OCI-LY3 (cell line): Measurements from ENCODE around the gene MACROD2.

ENCODE experiments used
- H2AFZ ChIP-seq: fragments of 200-600, 300-600 bp; shearing (Covaris generic); 2 replicates; pipeline ENCODE4 v1.6.0; 2014; ENCODE audit warnings: antibody characterized with exemption, low read depth, low read length
- H3K27ac ChIP-seq: fragments of 200-600, 300-600 bp; sonication (generic); 2 replicates; pipeline ENCODE4 v1.5.1; 2014; ENCODE audit warnings: mild to moderate bottlenecking, low read length, moderate library complexity, mixed read lengths
- H3K27me3 ChIP-seq: fragments of 200-600, 300-600 bp; sonication (generic); 2 replicates; pipeline ENCODE4 v1.6.1; 2014; ENCODE audit warnings: low read depth, low read length, mixed read lengths
- H3K36me3 ChIP-seq: fragments of 200-600, 300-600 bp; sonication (generic); replicated peaks from 2 replicates; pipeline ENCODE3; 2014; ENCODE audit warnings: low read depth, low read length, mixed read lengths
- H3K4me1 ChIP-seq: fragments of 300-600, 200-600 bp; sonication (generic); 2 replicates; pipeline ENCODE4 v1.6.1; 2014; ENCODE audit warnings: low read length, mixed read lengths
- H3K4me2 ChIP-seq: fragments of 200-600, 300-600 bp; sonication (generic); 2 replicates; pipeline ENCODE4 v1.6.1; 2014; ENCODE audit warnings: low read length, mixed read lengths
- H3K4me3 ChIP-seq: fragments of 300-600, 200-600 bp; sonication (generic); 2 replicates; pipeline ENCODE4 v1.5.1; 2014; ENCODE audit warnings: antibody characterized with exemption, mild to moderate bottlenecking, low read length, moderate library complexity
- H3K79me2 ChIP-seq: fragments of 300-600, 200-600 bp; shearing (Covaris generic); 2 replicates; pipeline ENCODE4 v1.6.1; 2014; ENCODE audit warnings: mild to moderate bottlenecking, low read length, mixed read lengths
- H3K9ac ChIP-seq: fragments of 300-600, 200-600 bp; shearing (Covaris generic); 2 replicates; pipeline ENCODE4 v1.6.0; 2014; ENCODE audit warnings: mild to moderate bottlenecking, low read length, moderate library complexity
- H3K9me3 ChIP-seq: fragments of 200-600, 300-600 bp; shearing (Covaris generic); 2 replicates; pipeline ENCODE4 v1.6.1; 2014; ENCODE audit warnings: low read length, mixed read lengths; ENCODE audit not compliant: insufficient read depth
- H4K20me1 ChIP-seq: fragments of 200-600, 300-600 bp; sonication (generic); 2 replicates; pipeline ENCODE4 v1.6.1; 2016; ENCODE audit warnings: low read length, mixed read lengths; ENCODE audit not compliant: insufficient read depth
- EZH2phosphoT487 ChIP-seq: fragments of 200-600 bp; shearing (Covaris generic); IDR thresholded peaks from 2 replicates; pipeline ENCODE4 v1.6.1; 2018; ENCODE audit warnings: antibody characterized with exemption, mixed run types, low read depth
- TF ChIP-seq, protein P1 (sequence below): fragments of 200-600, 300-600 bp; sonication (generic); IDR thresholded peaks from 2 replicates; pipeline ENCODE4 v1.5.1; 2014; ENCODE audit warnings: antibody characterized with exemption, low read length, low read depth

The MACROD2 gene

DNA sequence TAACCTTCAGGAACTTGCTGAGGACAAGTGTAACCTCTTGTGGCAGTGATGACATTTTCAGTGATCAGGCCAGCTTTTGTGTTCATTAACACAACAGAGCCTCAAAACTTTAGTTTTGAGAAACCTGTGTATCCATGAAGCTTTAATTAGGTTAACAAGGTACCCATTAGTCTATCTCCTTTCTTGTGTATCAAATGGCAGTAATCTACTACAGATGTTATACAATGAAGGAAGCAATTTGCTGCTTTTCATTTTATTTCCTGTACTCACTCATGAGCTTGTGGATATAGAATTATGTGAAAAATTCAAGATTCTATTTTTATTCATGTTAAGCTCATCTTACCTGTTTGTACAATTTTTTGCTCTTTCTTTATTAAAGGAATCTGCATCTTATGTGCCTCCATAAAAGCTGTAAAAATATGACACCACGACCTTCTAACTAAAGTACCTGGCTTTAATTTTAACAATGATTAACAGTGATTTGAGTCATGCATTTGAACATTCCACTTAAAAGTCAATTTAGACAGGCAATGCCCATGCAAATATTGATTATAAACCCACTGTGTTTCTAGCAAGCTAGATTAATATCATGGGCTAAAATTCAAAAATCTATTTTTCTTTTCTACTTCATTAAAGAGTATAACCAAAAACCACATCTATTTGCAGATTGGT lies 1680.6 kb downstream of the MACROD2 start:
- Histone ChIP-seq H3K79me2 (no peaks in the 10 kb centered on the region), H3K4me3 (no peak overlapping the region), H3K4me1 (no peaks in the 10 kb centered on the region), H3K36me3 (no peaks in the 10 kb centered on the region), H3K27ac (no peak overlapping the region), H3K4me2 (no peak overlapping the region), H3K9ac (no peak overlapping the region), H2AFZ (no peak overlapping the region), H3K9me3 (no peaks in the 10 kb centered on the region), H4K20me1 (no peaks in the 10 kb centered on the region), H3K27me3 (no peaks in the 10 kb centered on the region)
- no peak for TF ChIP-seq EZH2phosphoT487
- TF ChIP-seq, protein P1, sequence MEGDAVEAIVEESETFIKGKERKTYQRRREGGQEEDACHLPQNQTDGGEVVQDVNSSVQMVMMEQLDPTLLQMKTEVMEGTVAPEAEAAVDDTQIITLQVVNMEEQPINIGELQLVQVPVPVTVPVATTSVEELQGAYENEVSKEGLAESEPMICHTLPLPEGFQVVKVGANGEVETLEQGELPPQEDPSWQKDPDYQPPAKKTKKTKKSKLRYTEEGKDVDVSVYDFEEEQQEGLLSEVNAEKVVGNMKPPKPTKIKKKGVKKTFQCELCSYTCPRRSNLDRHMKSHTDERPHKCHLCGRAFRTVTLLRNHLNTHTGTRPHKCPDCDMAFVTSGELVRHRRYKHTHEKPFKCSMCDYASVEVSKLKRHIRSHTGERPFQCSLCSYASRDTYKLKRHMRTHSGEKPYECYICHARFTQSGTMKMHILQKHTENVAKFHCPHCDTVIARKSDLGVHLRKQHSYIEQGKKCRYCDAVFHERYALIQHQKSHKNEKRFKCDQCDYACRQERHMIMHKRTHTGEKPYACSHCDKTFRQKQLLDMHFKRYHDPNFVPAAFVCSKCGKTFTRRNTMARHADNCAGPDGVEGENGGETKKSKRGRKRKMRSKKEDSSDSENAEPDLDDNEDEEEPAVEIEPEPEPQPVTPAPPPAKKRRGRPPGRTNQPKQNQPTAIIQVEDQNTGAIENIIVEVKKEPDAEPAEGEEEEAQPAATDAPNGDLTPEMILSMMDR, result no peak

DNA sequence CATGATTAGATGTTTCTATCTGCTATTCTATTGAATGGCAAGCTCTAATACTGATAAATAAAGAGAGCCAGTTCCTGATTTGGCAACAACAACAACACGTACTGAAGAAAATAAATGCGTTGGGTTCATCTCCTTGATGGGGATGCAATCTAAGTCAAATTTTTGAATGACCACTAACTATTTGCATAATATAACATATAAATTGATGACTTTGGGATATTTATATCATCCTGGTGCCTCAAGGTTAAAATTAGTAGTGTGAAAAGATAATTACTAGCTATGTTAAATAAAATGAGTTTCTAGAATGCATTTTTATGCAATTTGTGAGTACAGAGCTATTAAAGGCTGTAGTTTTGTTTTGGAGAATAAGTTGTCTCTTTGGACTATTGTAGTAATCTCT lies 1681.5 kb downstream of the MACROD2 start:
- Histone ChIP-seq H3K4me2 (no peak overlapping the region), H3K79me2 (no peaks in the 10 kb centered on the region), H3K27ac (no peak overlapping the region), H3K4me3 (no peak overlapping the region), H3K36me3 (no peaks in the 10 kb centered on the region), H4K20me1 (no peaks in the 10 kb centered on the region), H3K27me3 (no peaks in the 10 kb centered on the region), H3K9ac (no peak overlapping the region), H2AFZ (no peak overlapping the region), H3K9me3 (no peaks in the 10 kb centered on the region), H3K4me1 (no peaks in the 10 kb centered on the region)
- TF ChIP-seq, protein P1, result no peak
- no peak for TF ChIP-seq EZH2phosphoT487

DNA sequence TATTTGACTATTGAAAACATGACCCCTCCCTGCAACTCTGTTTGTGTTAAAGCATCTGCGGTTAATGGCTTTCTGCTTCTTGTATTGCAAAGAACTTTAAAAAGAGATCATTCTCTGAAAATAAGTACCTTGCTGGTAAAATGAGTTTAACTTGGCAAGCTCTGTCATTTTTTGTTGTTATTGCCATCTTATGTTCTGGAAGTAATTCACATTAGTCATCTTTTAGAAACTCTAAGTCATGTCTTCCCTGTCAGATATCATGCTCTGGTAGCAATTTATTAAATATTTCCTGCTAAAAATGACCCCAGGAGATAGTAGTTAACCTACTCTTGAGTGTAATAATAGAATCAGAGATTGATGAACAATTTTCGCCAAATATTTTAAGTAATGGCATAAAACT lies 1687.4 kb downstream of the MACROD2 start:
- no peaks in the 10 kb centered on the region for H3K79me2 ChIP-seq
- H3K9ac ChIP-seq, result no peak overlapping the region
- no peaks in the 10 kb centered on the region for H4K20me1 ChIP-seq
- no peaks in the 10 kb centered on the region for H3K9me3 ChIP-seq
- TF ChIP-seq EZH2phosphoT487, result no peak
- TF ChIP-seq, protein P1, result no peak
- no peak overlapping the region for H2AFZ ChIP-seq
- no peaks in the 10 kb centered on the region for H3K27me3 ChIP-seq
- no peaks in the 10 kb centered on the region for H3K4me1 ChIP-seq
- H3K36me3 ChIP-seq, result no peaks in the 10 kb centered on the region
- H3K27ac ChIP-seq, result no peak overlapping the region
- no peak overlapping the region for H3K4me3 ChIP-seq
- H3K4me2 ChIP-seq, result no peak overlapping the region

DNA sequence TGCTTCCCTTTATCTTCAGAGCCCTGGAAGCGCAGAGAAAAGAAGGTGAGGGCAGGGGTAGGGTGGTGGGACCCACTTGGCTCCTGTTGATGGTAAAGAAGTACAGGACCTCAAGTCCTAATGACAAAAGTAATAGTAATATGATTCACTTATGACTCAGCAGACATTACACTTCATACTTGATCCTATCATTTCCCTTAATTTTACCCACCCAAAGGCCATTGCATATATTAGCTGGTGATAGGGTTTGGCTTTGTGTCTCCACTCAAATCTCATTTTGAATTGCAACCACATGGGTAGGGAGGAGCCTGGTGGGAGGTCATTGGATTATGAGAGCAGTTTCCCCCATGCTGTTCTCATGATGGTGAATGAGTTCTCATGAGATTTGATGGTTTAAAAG lies 1697.3 kb downstream of the MACROD2 start:
- no peaks in the 10 kb centered on the region for H3K27me3 ChIP-seq
- H3K36me3 ChIP-seq, result no peaks in the 10 kb centered on the region
- H3K4me3 ChIP-seq, result no peak overlapping the region
- no peaks in the 10 kb centered on the region for H3K9me3 ChIP-seq
- H3K79me2 ChIP-seq, result no peaks in the 10 kb centered on the region
- no peaks in the 10 kb centered on the region for H4K20me1 ChIP-seq
- TF ChIP-seq EZH2phosphoT487, result no peak
- TF ChIP-seq, protein P1, result no peak
- H3K4me2 ChIP-seq, result no peak overlapping the region
- H2AFZ ChIP-seq, result no peak overlapping the region
- H3K4me1 ChIP-seq, result no peaks in the 10 kb centered on the region
- no peak overlapping the region for H3K9ac ChIP-seq
- no peak overlapping the region for H3K27ac ChIP-seq
